ENCODE measurements around the gene ACSM2B.

Gene ACSM2B

GRCh38 chr16:20617271-20617670, 41.1 kb upstream of the ACSM2B start:
- TF ChIP-seq CTCF (IDR thresholded peaks at IDR 0.05), result no peak

GRCh38 chr16:20614186-20615141, 38.3 kb upstream of the ACSM2B start:
- no peak for TF ChIP-seq CTCF (IDR thresholded peaks at IDR 0.05)

GRCh38 chr16:20613481-20614185, 37.5 kb upstream of the ACSM2B start:
- no peak for TF ChIP-seq CTCF (IDR thresholded peaks at IDR 0.05)

- TF ChIP-seq CTCF (IDR thresholded peaks at IDR 0.05), result no peak
Measured at GRCh38 chr16:20612551-20613480, 36.6 kb upstream of the ACSM2B start.

GRCh38 chr16:20611975-20612481, 35.9 kb upstream of the ACSM2B start:
- no peak for TF ChIP-seq CTCF (IDR thresholded peaks at IDR 0.05)

- TF ChIP-seq CTCF (IDR thresholded peaks at IDR 0.05), result no peak
Measured at GRCh38 chr16:20611350-20611902, 35.3 kb upstream of the ACSM2B start.
